CD14-positive monocyte (primary cell): ENCODE results near the gene RIGI. TPM values are rescaled to one million over a fixed set of nuclear protein-coding genes. Genes with fewer than 3 reads are reported as not detected.

Experiments used
- DNase-seq, 3 donors: peaks; one replicate each; pipeline ENCODE4 v3.0.0-alpha.2; 2011 to 2022
- H2AFZ ChIP-seq: 2 replicates; pipeline ENCODE4 v1.6.0; 2012; ENCODE audit warnings: mild to moderate bottlenecking, low read depth, low read length, inconsistent platforms; ENCODE audit not compliant: insufficient read depth, poor library complexity, severe bottlenecking
- H3K27ac ChIP-seq, 2 donors: 1 replicate in 1 of 2; 2 replicates in 1 of 2; pipeline ENCODE4 v1.5.1; 2012 to 2013; ENCODE audit warnings: low read length in 2 of 2, control low read depth in 1 of 2, inconsistent platforms in 1 of 2, low read depth in 1 of 2, mild to moderate bottlenecking in 1 of 2
- H3K27me3 ChIP-seq, 2 donors: one replicate each; pipeline versions ENCODE4 v1.6.0 to v1.6.1; 2011 to 2013; ENCODE audit warnings: low read length in 2 of 2; ENCODE audit not compliant: control insufficient read depth in 2 of 2, insufficient read depth in 2 of 2
- H3K36me3 ChIP-seq, 2 donors: replicated peaks in 1 of 2; 1 replicate in 1 of 2; 2 replicates in 1 of 2; pipeline versions ENCODE4 v1.5.1 to v1.6.1; 2012 to 2013; ENCODE audit warnings: low read length in 2 of 2, control low read depth in 1 of 2, inconsistent platforms in 1 of 2, mild to moderate bottlenecking in 1 of 2; ENCODE audit not compliant: insufficient read depth in 2 of 2, control insufficient read depth in 1 of 2
- H3K4me1 ChIP-seq, 2 donors: 1 replicate in 1 of 2; 2 replicates in 1 of 2; pipeline versions ENCODE4 v1.5.1 to v1.6.1; 2012 to 2013; ENCODE audit warnings: low read length in 2 of 2, control low read depth in 1 of 2, inconsistent platforms in 1 of 2, mild to moderate bottlenecking in 1 of 2, moderate library complexity in 1 of 2; ENCODE audit not compliant: insufficient read depth in 2 of 2, control insufficient read depth in 1 of 2
- H3K4me2 ChIP-seq: replicated peaks from 2 replicates; pipeline ENCODE3; 2012; ENCODE audit warnings: low read length, moderate library complexity, mild to moderate bottlenecking; ENCODE audit not compliant: poor library complexity, severe bottlenecking; ENCODE audit errors: extremely low read depth
- H3K4me3 ChIP-seq, 3 experiments: fragments of 200-600 bp in 1 of 3; sonication (generic) in 1 of 3; replicated peaks in 1 of 3; 1 replicate in 2 of 3; 2 replicates in 1 of 3; pipeline ENCODE4 v1.5.1; 2011 to 2013; ENCODE audit warnings: low read length in 3 of 3, mild to moderate bottlenecking in 3 of 3, control low read depth in 2 of 3, low read depth in 2 of 3, inconsistent platforms in 1 of 3, moderate library complexity in 1 of 3
- H3K79me2 ChIP-seq: 2 replicates; pipeline ENCODE4 v1.6.0; 2012; ENCODE audit warnings: mild to moderate bottlenecking, control low read depth, inconsistent platforms, low read length, moderate library complexity; ENCODE audit not compliant: insufficient read depth
- H3K9ac ChIP-seq: 2 replicates; pipeline ENCODE4 v1.6.0; 2017; ENCODE audit warnings: low read length, mild to moderate bottlenecking; ENCODE audit not compliant: insufficient read depth, poor library complexity, severe bottlenecking
- H3K9me3 ChIP-seq, 2 donors: replicated peaks in 1 of 2; 1 replicate in 1 of 2; 2 replicates in 1 of 2; pipeline versions ENCODE4 v1.5.1 to v1.6.1; 2012 to 2013; ENCODE audit warnings: low read length in 2 of 2, control low read depth in 1 of 2; ENCODE audit not compliant: control insufficient read depth in 1 of 2, insufficient read depth in 1 of 2
- H4K20me1 ChIP-seq: 2 replicates; pipeline ENCODE4 v1.6.0; 2012; ENCODE audit warnings: mild to moderate bottlenecking, low read length, control low read depth, moderate library complexity; ENCODE audit not compliant: insufficient read depth
- H3K27ac Mint-ChIP-seq, 7 donors: one replicate each; pipeline ENCODE4 v1.8.0; 2020; ENCODE audit warnings: mild to moderate bottlenecking in 7 of 7, mixed read lengths in 7 of 7, moderate library complexity in 6 of 7, inconsistent platforms in 2 of 7
- H3K27me3 Mint-ChIP-seq, 3 donors: one replicate each; pipeline ENCODE4 v1.8.0; 2021 to 2022; ENCODE audit warnings: low read depth in 3 of 3, mild to moderate bottlenecking in 3 of 3, mixed read lengths in 3 of 3, moderate library complexity in 3 of 3, inconsistent platforms in 1 of 3
- H3K36me3 Mint-ChIP-seq, 2 donors: one replicate each; pipeline ENCODE4 v1.8.0; 2020; ENCODE audit warnings: mixed read lengths in 2 of 2, inconsistent platforms in 1 of 2, mild to moderate bottlenecking in 1 of 2
- H3K4me1 Mint-ChIP-seq: one replicate; pipeline ENCODE4 v1.8.0; 2020; ENCODE audit warnings: mild to moderate bottlenecking, mixed read lengths
- H3K4me3 Mint-ChIP-seq, 2 donors: one replicate each; pipeline ENCODE4 v1.8.0; 2020; ENCODE audit warnings: mild to moderate bottlenecking in 2 of 2, mixed read lengths in 2 of 2, moderate library complexity in 1 of 2
- H3K9me3 Mint-ChIP-seq, 7 donors: one replicate each; pipeline ENCODE4 v1.8.0; 2020 to 2022; ENCODE audit warnings: mixed read lengths in 7 of 7, mild to moderate bottlenecking in 6 of 7, moderate library complexity in 6 of 7, inconsistent platforms in 2 of 7
- WGBS: methylation state at CpG from one replicate; pipeline ENCODE4 v1.1.5; 2013; ENCODE audit warnings: missing lambda C conversion rate; ENCODE audit not compliant: insufficient coverage; 5-methylcytosine and 5-hydroxymethylcytosine counted together
- intact Hi-C, 2 donors: fragments of 100-400 bp; cut with micrococcal nuclease; formaldehyde crosslinking; loops; one replicate each; pipeline versions ENCODE4 v1.15.0 to v1.15.1; 2023
- polyA plus RNA-seq, 3 donors: library from polyadenylated mRNA; depleted of rRNA in 1 of 3; unstranded in 2 of 3; stranded (reverse) in 1 of 3; fragments of 300-500 nt in 2 of 3; fragments of >200 nt in 1 of 3; fragmentation: Illumina TruSeq in 2 of 3; gene quantifications; 1 replicate in 2 of 3; 2 replicates in 1 of 3; pipeline ENCODE4 v1.2.3, GENCODE V29; 2012 to 2021
- TF ChIP-seq, protein P1 (sequence below): fragments of 200-600 bp; IDR thresholded peaks from one replicate; pipeline ENCODE4 v1.8.0; 2022; ENCODE audit warnings: antibody characterized with exemption, mild to moderate bottlenecking

Gene RIGI
- polyA plus RNA-seq, 3 donors = 7.6 to 14.3 (median 8.9) TPM

DNA sequence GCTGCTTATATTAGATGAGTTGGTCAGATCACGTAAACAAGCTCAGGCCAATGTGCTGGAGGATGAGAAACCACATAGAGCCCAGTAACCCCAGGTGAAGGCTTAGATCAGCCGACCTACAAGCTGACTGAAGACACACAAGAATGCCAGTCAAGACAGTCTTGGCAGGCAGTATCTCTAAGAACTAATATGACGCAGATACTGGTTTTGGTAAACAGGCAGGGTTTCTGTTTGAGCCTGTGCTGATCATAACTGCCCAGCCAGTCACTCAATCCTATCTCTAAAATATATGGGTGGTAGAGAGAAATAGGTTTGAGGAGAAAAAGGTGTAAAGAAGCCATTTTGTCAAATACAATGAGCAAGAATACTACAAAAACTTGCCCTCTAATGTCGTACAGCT is 7.8 kb upstream of the RIGI start:
- no peak overlapping the region for H3K4me2 ChIP-seq
- no peaks in the 10 kb centered on the region for H3K27me3 ChIP-seq
- H3K9me3 ChIP-seq = no peaks in the 10 kb centered on the region
- H3K4me3 ChIP-seq = no peak overlapping the region
- no peak overlapping the region for H3K27ac Mint-ChIP-seq
- H3K9ac ChIP-seq = no peak overlapping the region
- WGBS = 100% methylated on average over 4 of the region's 4 CpGs
- no peak overlapping the region for H3K4me3 Mint-ChIP-seq
- peaks cover 13 to 26% of the 10 kb centered on the region in 2 donors for H3K36me3 Mint-ChIP-seq
- H3K27ac ChIP-seq = no peak overlapping the region
- intact Hi-C loops = no loop called here
- H3K4me1 Mint-ChIP-seq = no peaks in the 10 kb centered on the region
- H3K4me1 ChIP-seq = no peaks in the 10 kb centered on the region
- H3K79me2 ChIP-seq = no peaks in the 10 kb centered on the region
- H3K27me3 Mint-ChIP-seq = no peaks in the 10 kb centered on the region
- H3K9me3 Mint-ChIP-seq = peaks cover 0 to 2% (median 0%) of the 10 kb centered on the region in 7 donors
- no peaks in the 10 kb centered on the region for H3K36me3 ChIP-seq
- TF ChIP-seq, protein P1, sequence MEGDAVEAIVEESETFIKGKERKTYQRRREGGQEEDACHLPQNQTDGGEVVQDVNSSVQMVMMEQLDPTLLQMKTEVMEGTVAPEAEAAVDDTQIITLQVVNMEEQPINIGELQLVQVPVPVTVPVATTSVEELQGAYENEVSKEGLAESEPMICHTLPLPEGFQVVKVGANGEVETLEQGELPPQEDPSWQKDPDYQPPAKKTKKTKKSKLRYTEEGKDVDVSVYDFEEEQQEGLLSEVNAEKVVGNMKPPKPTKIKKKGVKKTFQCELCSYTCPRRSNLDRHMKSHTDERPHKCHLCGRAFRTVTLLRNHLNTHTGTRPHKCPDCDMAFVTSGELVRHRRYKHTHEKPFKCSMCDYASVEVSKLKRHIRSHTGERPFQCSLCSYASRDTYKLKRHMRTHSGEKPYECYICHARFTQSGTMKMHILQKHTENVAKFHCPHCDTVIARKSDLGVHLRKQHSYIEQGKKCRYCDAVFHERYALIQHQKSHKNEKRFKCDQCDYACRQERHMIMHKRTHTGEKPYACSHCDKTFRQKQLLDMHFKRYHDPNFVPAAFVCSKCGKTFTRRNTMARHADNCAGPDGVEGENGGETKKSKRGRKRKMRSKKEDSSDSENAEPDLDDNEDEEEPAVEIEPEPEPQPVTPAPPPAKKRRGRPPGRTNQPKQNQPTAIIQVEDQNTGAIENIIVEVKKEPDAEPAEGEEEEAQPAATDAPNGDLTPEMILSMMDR = no peak
- DNase-seq = no peak
- no peaks in the 10 kb centered on the region for H4K20me1 ChIP-seq
- no peak overlapping the region for H2AFZ ChIP-seq

DNA sequence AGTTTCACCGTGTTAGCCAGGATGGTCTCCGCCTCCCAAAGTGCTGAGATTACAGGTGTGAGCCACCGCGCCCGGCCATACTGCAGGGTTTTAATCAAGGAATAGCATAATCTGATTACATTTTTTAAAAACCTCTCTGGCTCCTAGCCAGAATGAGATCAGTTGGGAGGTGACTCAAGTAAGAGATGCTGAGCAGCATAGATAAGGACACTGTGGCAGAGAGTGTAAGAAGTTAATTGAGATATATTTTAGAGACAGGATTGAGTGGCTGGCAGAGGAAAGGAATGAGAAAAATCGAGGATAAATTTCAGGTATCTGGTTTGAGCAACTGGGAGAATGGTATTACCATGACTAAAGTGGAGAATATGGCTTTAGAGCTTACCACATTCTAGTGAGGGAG is 7.3 kb upstream of the RIGI start:
- H3K4me3 ChIP-seq = no peak overlapping the region
- 100% methylated on average over 1 of the region's 6 CpGs for WGBS
- peaks cover 13 to 26% of the 10 kb centered on the region in 2 donors for H3K36me3 Mint-ChIP-seq

More for the DNA sequence above, 7.3 kb upstream of the RIGI start:
- H3K79me2 ChIP-seq = no peaks in the 10 kb centered on the region
- no peaks in the 10 kb centered on the region for H3K36me3 ChIP-seq
- H3K27ac Mint-ChIP-seq = no peak overlapping the region
- H3K4me1 ChIP-seq = no peaks in the 10 kb centered on the region
- H2AFZ ChIP-seq = no peak overlapping the region
- H4K20me1 ChIP-seq = no peaks in the 10 kb centered on the region
- DNase-seq = no peak
- H3K27me3 ChIP-seq = no peaks in the 10 kb centered on the region
- H3K4me3 Mint-ChIP-seq = no peak overlapping the region
- TF ChIP-seq, protein P1 = no peak
- no peaks in the 10 kb centered on the region for H3K27me3 Mint-ChIP-seq
- no peaks in the 10 kb centered on the region for H3K9me3 ChIP-seq
- intact Hi-C loops = no loop called here
- no peak overlapping the region for H3K9ac ChIP-seq
- peaks cover 0 to 2% (median 0%) of the 10 kb centered on the region in 7 donors for H3K9me3 Mint-ChIP-seq
- no peaks in the 10 kb centered on the region for H3K4me1 Mint-ChIP-seq
- no peak overlapping the region for H3K4me2 ChIP-seq
- no peak overlapping the region for H3K27ac ChIP-seq
